Esophagus (tissue), 2 donors: Measurements from ENCODE around the gene SIRPB1. TPM values are rescaled to one million over a fixed set of nuclear protein-coding genes. Genes with fewer than 3 reads are reported as not detected.
"Not testable (repeated sequence)": the region's sequence is repeated elsewhere in the genome, so short reads cannot be mapped to it uniquely, and the experiment has no call there.

Source experiments
- H3K27ac ChIP-seq, 2 donors: one replicate each; pipeline ENCODE4 v1.5.1; 2013; ENCODE audit warnings: low read depth in 2 of 2, mild to moderate bottlenecking in 2 of 2, inconsistent platforms in 1 of 2, low read length in 1 of 2, moderate library complexity in 1 of 2
- H3K27me3 ChIP-seq, 2 donors: one replicate each; pipeline ENCODE4 v1.6.1; 2013; ENCODE audit warnings: low read length in 2 of 2, control low read depth in 1 of 2, mild to moderate bottlenecking in 1 of 2; ENCODE audit not compliant: insufficient read depth in 2 of 2, control insufficient read depth in 1 of 2
- H3K36me3 ChIP-seq, 2 donors: one replicate each; pipeline ENCODE4 v1.6.1; 2013; ENCODE audit warnings: low read length in 1 of 2; ENCODE audit not compliant: control insufficient read depth in 2 of 2, insufficient read depth in 2 of 2
- H3K4me1 ChIP-seq, 2 donors: one replicate each; pipeline ENCODE4 v1.6.1; 2013; ENCODE audit warnings: low read length in 1 of 2; ENCODE audit not compliant: control insufficient read depth in 2 of 2, insufficient read depth in 2 of 2
- H3K4me3 ChIP-seq, 2 donors: one replicate each; pipeline ENCODE4 v1.5.1; 2013; ENCODE audit warnings: low read length in 2 of 2, mild to moderate bottlenecking in 2 of 2, low read depth in 1 of 2, moderate library complexity in 1 of 2
- H3K9me3 ChIP-seq, 2 donors: one replicate each; pipeline ENCODE4 v1.6.1; 2013; ENCODE audit warnings: mild to moderate bottlenecking in 2 of 2, low read depth in 1 of 2, low read length in 1 of 2, moderate library complexity in 1 of 2; ENCODE audit not compliant: control insufficient read depth in 2 of 2, insufficient read depth in 1 of 2
- WGBS, 2 donors: extraction: QIAGEN DNeasy Blood & Tissue Kit; methylation state at CpG; one replicate each; pipeline ENCODE4 v1.1.7; 2013; 5-methylcytosine and 5-hydroxymethylcytosine counted together
- polyA plus RNA-seq, 2 donors: library from polyadenylated mRNA; stranded (reverse); fragments of 200-250 nt; gene quantifications; one replicate each; pipeline ENCODE4 v1.2.3, GENCODE V29; 2013
- donor health status: healthy with polysubstance abuse.
- donor health status: Bipolar disorder and iron deficiency.

Gene SIRPB1
- polyA plus RNA-seq, 2 donors = 0.33 TPM

DNA sequence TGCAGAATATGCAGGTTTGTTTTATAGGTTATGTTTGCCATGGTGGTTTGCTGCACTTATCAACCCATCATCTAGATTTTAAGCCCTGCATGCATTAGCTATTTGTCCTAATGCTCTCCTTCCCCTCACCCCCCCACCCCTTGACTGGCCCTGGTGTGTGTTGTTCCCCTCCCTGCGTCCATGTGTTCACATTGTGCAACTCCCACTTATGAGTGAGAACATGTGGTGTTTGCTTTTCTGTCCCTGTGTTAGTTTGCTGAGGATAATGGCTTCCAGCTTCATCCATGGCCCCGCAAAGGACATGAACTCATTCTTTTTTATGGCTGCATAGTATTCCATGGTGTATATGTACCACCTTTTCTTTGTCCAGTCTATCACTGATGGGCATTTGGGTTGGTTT, 18.8 kb upstream of the SIRPB1 start:
- not testable (repeated sequence) for H3K36me3 ChIP-seq, H3K9me3 ChIP-seq, H3K4me3 ChIP-seq, H3K4me1 ChIP-seq, H3K27me3 ChIP-seq, H3K27ac ChIP-seq
- 69 to 84% methylated on average over 2 of the region's 2 CpGs for WGBS, 2 donors

DNA sequence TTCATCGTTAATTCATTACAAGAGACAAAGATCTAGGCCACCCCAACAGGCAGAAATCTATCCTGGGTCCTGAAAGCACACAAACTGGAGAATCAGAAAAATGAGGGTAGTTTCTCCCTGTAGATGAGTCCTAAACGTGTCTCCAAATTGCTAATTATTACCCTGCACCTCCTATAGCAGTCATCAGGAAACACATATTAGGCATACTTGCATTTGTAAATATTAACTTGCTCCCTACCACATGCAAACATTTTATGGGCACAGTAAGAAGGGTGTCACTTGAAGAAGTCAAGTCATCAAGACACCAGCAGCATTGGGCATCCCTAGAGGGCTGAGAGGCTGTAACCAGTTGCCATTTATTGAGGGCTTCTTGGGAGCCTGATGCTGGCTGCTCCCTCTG, 17.9 kb upstream of the SIRPB1 start:
- no peaks in the 10 kb centered on the region for H3K4me1 ChIP-seq
- H3K36me3 ChIP-seq = no peaks in the 10 kb centered on the region
- no peak overlapping the region for H3K27ac ChIP-seq
- no peaks in the 10 kb centered on the region for H3K27me3 ChIP-seq
- no peak overlapping the region for H3K4me3 ChIP-seq
- WGBS, 2 donors = 74% methylated on average over 2 of the region's 2 CpGs
- H3K9me3 ChIP-seq = no peaks in the 10 kb centered on the region

GRCh38 chr20:1637226-1637625, 17.4 kb upstream of the SIRPB1 start:
- H3K36me3 ChIP-seq = no peaks in the 10 kb centered on the region
- no peaks in the 10 kb centered on the region for H3K27me3 ChIP-seq
- H3K27ac ChIP-seq = no peak overlapping the region
- H3K4me1 ChIP-seq = no peaks in the 10 kb centered on the region
- H3K9me3 ChIP-seq = no peaks in the 10 kb centered on the region
- H3K4me3 ChIP-seq = no peak overlapping the region
- 48 to 52% methylated on average over 2 of the region's 2 CpGs for WGBS, 2 donors

DNA sequence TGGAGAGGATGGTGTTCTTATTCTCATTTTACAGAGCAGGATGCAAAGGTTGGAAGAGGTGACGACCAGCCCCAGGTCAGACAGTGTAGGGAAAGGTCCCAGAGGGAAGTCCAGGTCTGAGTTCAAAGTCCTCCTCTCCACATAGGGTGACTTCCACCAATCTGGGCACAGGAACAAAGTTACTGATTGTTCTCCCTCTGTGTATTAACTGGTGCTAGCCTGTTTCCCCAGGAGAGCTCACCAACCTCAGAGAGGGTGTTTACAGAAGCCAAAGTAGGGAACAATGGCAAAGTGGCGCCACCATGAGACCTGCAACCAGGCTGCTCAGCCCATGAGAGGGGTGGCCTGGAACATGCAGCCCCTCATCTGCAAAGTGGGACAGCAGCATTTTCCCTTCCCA, 16.8 kb upstream of the SIRPB1 start:
- Histone ChIP-seq H3K4me3 (no peak overlapping the region), H3K27me3 (no peaks in the 10 kb centered on the region), H3K27ac (no peak overlapping the region), H3K9me3 (no peaks in the 10 kb centered on the region), H3K4me1 (no peaks in the 10 kb centered on the region), H3K36me3 (no peaks in the 10 kb centered on the region)
- 60 to 73% methylated on average over 2 of the region's 2 CpGs for WGBS, 2 donors

GRCh38 chr20:1635291-1635979, 15.6 kb upstream of the SIRPB1 start:
- WGBS, 2 donors = 77 to 78% methylated on average over 10 of the region's 10 CpGs
- no peak overlapping the region for H3K27ac ChIP-seq
- no peak overlapping the region for H3K4me3 ChIP-seq
- H3K4me1 ChIP-seq = no peaks in the 10 kb centered on the region
- no peaks in the 10 kb centered on the region for H3K27me3 ChIP-seq
- no peaks in the 10 kb centered on the region for H3K9me3 ChIP-seq
- H3K36me3 ChIP-seq = no peaks in the 10 kb centered on the region

GRCh38 chr20:1633535-1633934, 13.7 kb upstream of the SIRPB1 start:
- H3K4me3 ChIP-seq = no peak overlapping the region
- H3K27ac ChIP-seq = no peak overlapping the region
- 77 to 83% methylated on average over 4 of the region's 4 CpGs for WGBS, 2 donors
- no peaks in the 10 kb centered on the region for H3K27me3 ChIP-seq
- no peaks in the 10 kb centered on the region for H3K4me1 ChIP-seq
- peaks cover 0 to 2% of the 10 kb centered on the region in 2 donors for H3K9me3 ChIP-seq
- H3K36me3 ChIP-seq = no peaks in the 10 kb centered on the region

DNA sequence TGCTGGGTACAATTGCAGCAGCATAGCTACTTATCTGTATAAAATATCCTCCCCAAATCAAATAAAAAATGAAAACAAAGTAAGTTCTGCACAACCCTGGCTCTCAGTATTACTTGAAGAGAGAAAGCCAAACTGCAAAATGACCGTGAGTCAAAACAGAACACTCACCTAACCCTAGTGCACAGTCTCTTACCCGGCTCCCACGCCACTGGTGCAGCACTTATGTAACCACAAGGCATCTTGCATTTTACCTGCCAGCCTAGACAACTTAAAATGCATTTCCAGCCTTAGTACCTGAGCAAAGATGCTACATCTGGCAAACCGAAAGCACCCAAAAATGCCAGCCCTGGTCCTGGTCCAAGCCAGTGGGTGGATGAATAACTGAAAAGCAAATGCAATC, 12.4 kb upstream of the SIRPB1 start:
- Histone ChIP-seq H3K4me1 (no peaks in the 10 kb centered on the region), H3K27ac (no peak overlapping the region), H3K36me3 (no peaks in the 10 kb centered on the region), H3K4me3 (no peak overlapping the region), H3K27me3 (no peaks in the 10 kb centered on the region), H3K9me3 (peaks cover 0 to 2% of the 10 kb centered on the region in 2 donors)
- 67 to 69% methylated on average over 4 of the region's 4 CpGs for WGBS, 2 donors

GRCh38 chr20:1631309-1632151, 11.7 kb upstream of the SIRPB1 start:
- H3K27ac ChIP-seq = no peak overlapping the region
- H3K36me3 ChIP-seq = no peaks in the 10 kb centered on the region
- WGBS, 2 donors = 60 to 72% methylated on average over 9 of the region's 9 CpGs

DNA sequence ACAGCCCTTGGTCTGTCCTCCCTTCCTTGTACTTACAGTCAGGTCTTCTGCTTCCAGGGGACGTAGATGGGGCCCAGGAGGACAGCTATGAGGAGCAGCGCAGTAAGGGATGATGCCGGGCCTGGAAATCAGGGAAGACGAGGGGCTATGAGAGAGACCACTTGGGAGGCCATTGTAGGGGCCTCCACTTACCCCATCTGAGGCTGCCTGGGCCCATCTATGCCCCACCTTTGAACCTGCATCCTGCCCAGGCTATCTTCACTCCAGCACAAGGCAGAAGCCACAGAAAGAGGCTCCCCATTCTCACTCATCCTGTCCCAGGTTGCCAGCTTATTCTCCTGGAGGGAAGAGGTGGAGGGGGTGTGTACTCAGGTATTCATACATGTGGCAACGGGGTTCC, 10.4 kb upstream of the SIRPB1 start:
- Histone ChIP-seq H3K27ac (no peak overlapping the region), H3K27me3 (no peaks in the 10 kb centered on the region), H3K36me3 (no peaks in the 10 kb centered on the region), H3K4me1 (no peaks in the 10 kb centered on the region), H3K9me3 (peaks cover 0 to 2% of the 10 kb centered on the region in 2 donors), H3K4me3 (no peak overlapping the region)
- 81 to 90% methylated on average over 5 of the region's 5 CpGs for WGBS, 2 donors

More at GRCh38 chr20:1631309-1632151, 11.7 kb upstream of the SIRPB1 start:
- Histone ChIP-seq H3K27me3 (no peaks in the 10 kb centered on the region), H3K4me3 (no peak overlapping the region), H3K4me1 (no peaks in the 10 kb centered on the region), H3K9me3 (peaks cover 0 to 2% of the 10 kb centered on the region in 2 donors)
